Measurements from ENCODE around the gene SPRR1B. TPM values are rescaled to one million over a fixed set of nuclear protein-coding genes. Genes with fewer than 3 reads are reported as not detected.

Gene SPRR1B
- total RNA-seq, 1 experiment from 2014 or later = 0.66 TPM

GRCh38 chr1:152986578-152986977 lies 44.4 kb upstream of the SPRR1B start (continued):
- TF ChIP-seq REST (IDR thresholded peaks at IDR 0.05; ENCODE audit: low read depth) (no peak), SP1 (IDR thresholded peaks at IDR 0.05; ENCODE audit: low read depth) (no peak), POLR2AphosphoS5 (IDR thresholded peaks at IDR 0.05; ENCODE audit: low read depth, low read length) (no peak), EGR1 (IDR thresholded peaks at IDR 0.05; ENCODE audit: low read depth) (no peak), YY1 (IDR thresholded peaks at IDR 0.05; ENCODE audit: extremely low read depth, insufficient replicate concordance, low read depth, low read length) (no peak), MAX (IDR thresholded peaks at IDR 0.05) (no peak), CEBPB (IDR thresholded peaks at IDR 0.05; ENCODE audit: low read depth) (no peak), RAD21 (IDR thresholded peaks at IDR 0.05; ENCODE audit: low read depth) (no peak), TCF7L2 (IDR thresholded peaks at IDR 0.05; ENCODE audit: borderline replicate concordance, extremely low read depth, insufficient read depth, insufficient read length) (no peak), ZFX (IDR thresholded peaks at IDR 0.05) (no peak), EZH2phosphoT487 (IDR thresholded peaks at IDR 0.05; ENCODE audit: borderline replicate concordance) (no peak), JUND (IDR thresholded peaks at IDR 0.05) (no peak)

GRCh38 chr1:152993186-152993585 lies 37.8 kb upstream of the SPRR1B start:
- Histone ChIP-seq H3K27me3 (ENCODE audit: insufficient read depth, low read length) (peaks cover 25% of the 10 kb centered on the region; the same call in 1 of the 2 replicates), H3K4me3 (replicated peaks in 1 of 2; ENCODE audit: low read depth in 1 of 2, low read length in 2 of 2) (no peak overlapping the region), H3K9me2 (ENCODE audit: insufficient read depth) (no peaks in the 10 kb centered on the region), H2AFZ (ENCODE audit: low read depth, low read length, poor library complexity, severe bottlenecking) (no peak overlapping the region), H3K79me2 (ENCODE audit: insufficient read depth, low read length) (no peaks in the 10 kb centered on the region), H3K27ac (ENCODE audit: low read depth, low read length) (no peak overlapping the region), H3K9me3 (ENCODE audit: control insufficient read depth in 1 of 2, insufficient read depth in 1 of 2, low read depth in 1 of 2, low read length in 2 of 2) (no peaks in the 10 kb centered on the region), H3K36me3 (ENCODE audit: control insufficient read depth in 1 of 2, insufficient read depth in 2 of 2, low read length in 2 of 2) (no peaks in the 10 kb centered on the region), H3K4me1 (ENCODE audit: control insufficient read depth in 1 of 2, insufficient read depth in 2 of 2, low read length in 2 of 2) (no peaks in the 10 kb centered on the region), H3K9ac (ENCODE audit: low read length) (no peak overlapping the region), H4K20me1 (ENCODE audit: insufficient read depth) (no peaks in the 10 kb centered on the region), H3K4me2 (ENCODE audit: low read length) (no peak overlapping the region)
- ChIA-PET POLR2A (no interaction called here), RAD21 (ENCODE audit: low non-redundant PET in 1 of 2, low total read pairs in 2 of 2, uncharacterized antibody in 2 of 2, unreplicated experiment in 2 of 2) (no interaction called here), CTCF (no interaction called here)
- intact Hi-C loops (cut with micrococcal nuclease) = no loop called here
- DNase-seq (ENCODE audit: low read depth, low spot score) (no peak), ATAC-seq (no peak)
- BruUV-seq (replicated peaks) = no TSS peak
- TF ChIP-seq ELF1 (IDR thresholded peaks at IDR 0.05; ENCODE audit: borderline replicate concordance, low read depth) = no peak
- no peak for TF ChIP-seq ZBTB33 (IDR thresholded peaks at IDR 0.05; ENCODE audit: extremely low read depth, insufficient replicate concordance, low read length)
- no peak for TF ChIP-seq ZNF274 (IDR thresholded peaks at IDR 0.05; ENCODE audit: low read depth, low read length)
- no peak for TF ChIP-seq POLR2AphosphoS5 (IDR thresholded peaks at IDR 0.05; ENCODE audit: low read depth, low read length)
- no peak for TF ChIP-seq SIN3A (IDR thresholded peaks at IDR 0.05; ENCODE audit: low read depth)
- no peak for TF ChIP-seq EZH2 (IDR thresholded peaks at IDR 0.05)
- no peak for TF ChIP-seq CBX3 (IDR thresholded peaks at IDR 0.05; ENCODE audit: low read depth)

All from HCT116 (cell line).